Measurements from ENCODE around the gene KARS1.

KARS1 gene

GRCh38 chr16:75578725-75579124 lies 68.7 kb downstream of the KARS1 start:
- no peak for DNase-seq

DNA sequence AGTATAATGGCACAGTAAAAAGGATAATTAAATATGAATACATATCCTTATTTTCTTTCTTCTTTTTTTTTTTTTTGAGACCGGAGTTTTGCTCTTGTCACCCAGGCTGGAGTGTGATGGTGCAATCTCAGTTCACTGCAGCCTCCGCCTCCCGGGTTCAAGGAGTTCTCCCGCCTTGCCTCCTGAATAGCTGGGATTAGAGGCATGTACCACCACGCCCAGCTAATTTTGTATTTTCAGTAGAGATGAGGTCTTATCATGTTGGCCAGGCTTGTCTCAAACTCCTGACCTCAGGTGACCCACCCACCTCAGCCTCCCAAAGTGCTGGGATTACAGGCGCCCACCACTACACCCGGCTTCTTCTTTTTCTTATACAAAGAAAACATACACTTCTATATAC lies 69.3 kb downstream of the KARS1 start:
- no peak for DNase-seq
